Fibroblast of the aortic adventitia (primary cell): ENCODE results near the gene CNN2. TPM values are rescaled to one million over a fixed set of nuclear protein-coding genes. Genes with fewer than 3 reads are reported as not detected.

ENCODE experiments used
- DNase-seq: peaks from one replicate; pipeline ENCODE4 v3.0.0-alpha.2; 2010; ENCODE audit warnings: low read depth
- H3K4me3 ChIP-seq: 2 replicates; pipeline ENCODE4 v1.5.1; 2011; ENCODE audit warnings: low read depth, mild to moderate bottlenecking, control low read depth, low read length, moderate library complexity
- total RNA-seq: library from RNA; depleted of rRNA; stranded (reverse); fragments of >200 nt; gene quantifications from 2 replicates; pipeline ENCODE4 v1.2.3, GENCODE V29; 2012; ENCODE audit warnings: low replicate concordance
- TF ChIP-seq, protein P1 (sequence below): IDR thresholded peaks from 2 replicates; pipeline ENCODE4 v1.5.1; 2011; ENCODE audit warnings: mild to moderate bottlenecking, low read length, control low read depth, inconsistent platforms; ENCODE audit not compliant: insufficient read depth

CNN2 gene
- total RNA-seq = 96.0 and 101 TPM in 2 replicates

GRCh38 chr19:1025960-1026782, at the start of gene CNN2:
CNN2 (plus strand) TSS chr19:1026608; CDS start chr19:1026662, 54 bp downstream.
- peak; percentile 64 for DNase-seq
- peak within 1 kb of the TSS; percentile 92 for H3K4me3 ChIP-seq
- TF ChIP-seq, protein P1, sequence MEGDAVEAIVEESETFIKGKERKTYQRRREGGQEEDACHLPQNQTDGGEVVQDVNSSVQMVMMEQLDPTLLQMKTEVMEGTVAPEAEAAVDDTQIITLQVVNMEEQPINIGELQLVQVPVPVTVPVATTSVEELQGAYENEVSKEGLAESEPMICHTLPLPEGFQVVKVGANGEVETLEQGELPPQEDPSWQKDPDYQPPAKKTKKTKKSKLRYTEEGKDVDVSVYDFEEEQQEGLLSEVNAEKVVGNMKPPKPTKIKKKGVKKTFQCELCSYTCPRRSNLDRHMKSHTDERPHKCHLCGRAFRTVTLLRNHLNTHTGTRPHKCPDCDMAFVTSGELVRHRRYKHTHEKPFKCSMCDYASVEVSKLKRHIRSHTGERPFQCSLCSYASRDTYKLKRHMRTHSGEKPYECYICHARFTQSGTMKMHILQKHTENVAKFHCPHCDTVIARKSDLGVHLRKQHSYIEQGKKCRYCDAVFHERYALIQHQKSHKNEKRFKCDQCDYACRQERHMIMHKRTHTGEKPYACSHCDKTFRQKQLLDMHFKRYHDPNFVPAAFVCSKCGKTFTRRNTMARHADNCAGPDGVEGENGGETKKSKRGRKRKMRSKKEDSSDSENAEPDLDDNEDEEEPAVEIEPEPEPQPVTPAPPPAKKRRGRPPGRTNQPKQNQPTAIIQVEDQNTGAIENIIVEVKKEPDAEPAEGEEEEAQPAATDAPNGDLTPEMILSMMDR = no peak

DNA sequence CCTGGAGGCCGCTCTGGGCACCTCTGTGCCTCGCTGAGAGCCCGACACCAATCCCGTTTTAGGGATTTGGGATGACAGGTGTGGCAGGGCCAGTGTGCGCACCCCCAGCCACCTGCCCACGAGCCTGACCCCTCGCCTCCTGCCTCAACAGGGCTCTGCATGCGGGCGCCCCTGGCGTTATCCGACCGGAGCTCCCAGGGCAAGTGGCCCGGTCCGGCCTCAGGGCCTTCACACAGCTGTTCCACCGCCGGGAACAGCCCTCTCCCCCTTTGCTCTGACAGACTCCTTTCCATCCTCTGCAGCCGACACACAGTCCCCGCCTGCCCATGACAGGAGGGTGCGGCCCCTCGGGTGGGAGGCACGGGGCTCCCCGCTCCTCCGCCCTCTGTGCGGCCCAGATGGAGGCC, 49.3 kb upstream of the CNN2 start:
- H3K4me3 ChIP-seq = no peak overlapping the region
- TF ChIP-seq, protein P1 = no peak
- no peak for DNase-seq

DNA sequence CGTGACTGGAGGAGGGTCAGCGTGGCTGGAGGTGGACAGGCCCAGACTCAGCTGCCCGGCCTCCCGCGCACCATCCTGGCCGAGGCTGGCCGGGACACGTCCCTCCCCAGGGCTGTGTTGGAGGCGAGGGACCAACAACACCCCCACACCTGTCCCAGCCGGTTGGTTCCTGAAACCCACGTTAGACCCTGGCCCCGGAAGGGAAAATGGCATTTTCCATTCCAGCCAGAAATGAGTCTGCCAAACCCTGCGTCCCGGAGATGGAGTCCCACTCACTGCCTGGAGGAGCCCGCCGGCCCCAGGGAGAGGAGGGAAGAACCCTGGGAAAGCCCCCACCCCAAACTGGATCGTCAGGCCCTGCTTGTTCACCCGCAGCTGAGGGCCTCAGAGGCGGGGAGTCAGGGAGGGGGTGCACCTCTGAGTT, 47.1 kb upstream of the CNN2 start:
- no peak overlapping the region for H3K4me3 ChIP-seq
- TF ChIP-seq, protein P1 = no peak
- no peak for DNase-seq

GRCh38 chr19:980133-980998, 46.0 kb upstream of the CNN2 start:
- TF ChIP-seq, protein P1 = no peak
- H3K4me3 ChIP-seq = no peak overlapping the region
- DNase-seq = no peak

- TF ChIP-seq, protein P1 = peak; percentile 51
- peak; percentile 47 for DNase-seq
- H3K4me3 ChIP-seq = peak overlapping the region; percentile 57
Observed at GRCh38 chr19:982567-983170, 43.7 kb upstream of the CNN2 start.

GRCh38 chr19:984165-984967, 42.0 kb upstream of the CNN2 start, which contains the start of gene WDR18:
WDR18 (plus strand) TSS chr19:984345; CDS start chr19:984354, 9 bp downstream.
- H3K4me3 ChIP-seq = peak within 1 kb of the TSS; percentile 95
- peak; percentile 79 for DNase-seq
- TF ChIP-seq, protein P1 = no peak
